ENCODE data around the gene NHLRC1. TPM values are rescaled to one million over a fixed set of nuclear protein-coding genes. Genes with fewer than 3 reads are reported as not detected.
"Not testable (repeated sequence)": the region's sequence is repeated elsewhere in the genome, so short reads cannot be mapped to it uniquely, and the experiment has no call there.

The NHLRC1 gene
- total and polyA plus RNA-seq, 4 donors: 2.4 to 3.5 (median 3.1) TPM

- peak within 1 kb of the TSS; percentile 84 for H3K27ac ChIP-seq (ENCODE audit: low read depth, low read length)
- H3K27me3 ChIP-seq (ENCODE audit: control insufficient read depth, insufficient read depth, low read length): no peaks in the 10 kb centered on the region
- H3K4me3 ChIP-seq (ENCODE audit: low read depth, low read length): peak within 1 kb of the TSS; percentile 96
- H3K4me1 ChIP-seq (ENCODE audit: control insufficient read depth, insufficient read depth, low read length): peaks cover 8% of the 10 kb centered on the region
- no peaks in the 10 kb centered on the region for H3K9me3 ChIP-seq (ENCODE audit: control insufficient read depth, insufficient read depth, low read length)
- H3K36me3 ChIP-seq (ENCODE audit: control insufficient read depth, insufficient read depth, low read length): peaks cover 2% of the 10 kb centered on the region
- WGBS (ENCODE audit: insufficient coverage): under 1% methylated on average over 71 of the region's 87 CpGs
- DNase-seq (ENCODE audit: low read depth in 4 of 6, low spot score in 6 of 6): peak; percentile 82 to 99 (median 94)
Observed at GRCh38 chr6:18155150-18155863, 32.8 kb upstream of the NHLRC1 start, which contains the start of gene KDM1B. TSS of gene KDM1B (plus strand) at chr6:18155422. CDS start at chr6:18159896, 4,474 bp downstream.

DNA sequence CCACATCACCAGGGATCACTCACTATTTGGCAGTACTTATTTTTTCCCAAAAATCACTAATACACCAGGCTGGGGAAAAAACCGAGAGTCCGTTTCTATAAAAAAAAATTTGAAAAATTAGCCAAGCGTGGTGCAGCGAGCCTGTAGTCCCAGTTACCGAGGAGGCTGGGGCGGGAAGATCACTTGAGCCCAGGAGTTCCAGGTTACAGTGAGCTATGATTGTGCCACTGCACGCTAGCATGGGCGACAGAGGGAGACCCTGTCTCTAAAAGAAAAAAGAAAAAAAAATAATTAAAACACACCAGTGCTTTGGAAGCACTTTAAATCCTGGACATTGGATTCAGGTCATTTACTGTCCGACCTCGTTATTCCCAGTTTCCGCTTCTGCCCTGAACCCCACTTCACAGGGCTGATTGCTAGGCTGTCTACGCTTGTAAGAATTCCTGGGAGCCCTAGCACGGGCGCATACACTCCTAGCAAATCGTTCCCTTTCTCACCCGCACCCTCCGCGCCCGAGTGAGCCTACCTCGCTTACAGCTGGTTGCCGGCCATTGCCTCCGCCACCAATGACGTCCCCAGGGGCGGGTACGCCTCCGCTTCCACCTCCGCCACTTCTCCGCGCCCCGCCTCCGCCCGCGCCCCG lies 32.2 kb upstream of the NHLRC1 start, which contains the start of gene TPMT:
Gene TPMT (minus strand): TSS at position 571 of the 643 bp plus-strand sequence. CDS start 5,950 bp downstream, outside the sequence.
- DNase-seq (ENCODE audit: low read depth in 4 of 6, low spot score in 6 of 6): peak in 1 of 6 donors; percentile 66
- Histone ChIP-seq H3K27ac (ENCODE audit: low read depth, low read length) (peak within 1 kb of the TSS; percentile 84), H3K27me3 (ENCODE audit: control insufficient read depth, insufficient read depth, low read length) (no peaks in the 10 kb centered on the region), H3K36me3 (ENCODE audit: control insufficient read depth, insufficient read depth, low read length) (no peaks in the 10 kb centered on the region), H3K4me1 (ENCODE audit: control insufficient read depth, insufficient read depth, low read length) (peaks cover 8% of the 10 kb centered on the region), H3K4me3 (ENCODE audit: low read depth, low read length) (peak within 1 kb of the TSS; percentile 96), H3K9me3 (ENCODE audit: control insufficient read depth, insufficient read depth, low read length) (no peaks in the 10 kb centered on the region)
- under 1% methylated on average over 32 of the region's 34 CpGs for WGBS (ENCODE audit: insufficient coverage)

GRCh38 chr6:18153311-18153703 lies 30.8 kb upstream of the NHLRC1 start:
- Histone ChIP-seq H3K36me3 (ENCODE audit: control insufficient read depth, insufficient read depth, low read length) (no peaks in the 10 kb centered on the region), H3K27ac (ENCODE audit: low read depth, low read length) (no peak overlapping the region), H3K4me1 (ENCODE audit: control insufficient read depth, insufficient read depth, low read length) (peaks cover 8% of the 10 kb centered on the region), H3K9me3 (ENCODE audit: control insufficient read depth, insufficient read depth, low read length) (no peaks in the 10 kb centered on the region), H3K4me3 (ENCODE audit: low read depth, low read length) (no peak overlapping the region), H3K27me3 (ENCODE audit: control insufficient read depth, insufficient read depth, low read length) (no peaks in the 10 kb centered on the region)
- no peak for DNase-seq (ENCODE audit: low read depth in 4 of 6, low spot score in 6 of 6)

- no peak for DNase-seq (ENCODE audit: low read depth in 4 of 6, low spot score in 6 of 6)
- H3K36me3 ChIP-seq (ENCODE audit: control insufficient read depth, insufficient read depth, low read length): no peaks in the 10 kb centered on the region
- no peaks in the 10 kb centered on the region for H3K9me3 ChIP-seq (ENCODE audit: control insufficient read depth, insufficient read depth, low read length)
- H3K4me3 ChIP-seq (ENCODE audit: low read depth, low read length): no peak overlapping the region
- no peaks in the 10 kb centered on the region for H3K27me3 ChIP-seq (ENCODE audit: control insufficient read depth, insufficient read depth, low read length)
- no CpG with 5 or more reads among the region's 3 CpGs for WGBS (ENCODE audit: insufficient coverage)
- no peak overlapping the region for H3K27ac ChIP-seq (ENCODE audit: low read depth, low read length)
- peaks cover 8% of the 10 kb centered on the region for H3K4me1 ChIP-seq (ENCODE audit: control insufficient read depth, insufficient read depth, low read length)
Observed at GRCh38 chr6:18151801-18152200, 29.3 kb upstream of the NHLRC1 start.

DNA sequence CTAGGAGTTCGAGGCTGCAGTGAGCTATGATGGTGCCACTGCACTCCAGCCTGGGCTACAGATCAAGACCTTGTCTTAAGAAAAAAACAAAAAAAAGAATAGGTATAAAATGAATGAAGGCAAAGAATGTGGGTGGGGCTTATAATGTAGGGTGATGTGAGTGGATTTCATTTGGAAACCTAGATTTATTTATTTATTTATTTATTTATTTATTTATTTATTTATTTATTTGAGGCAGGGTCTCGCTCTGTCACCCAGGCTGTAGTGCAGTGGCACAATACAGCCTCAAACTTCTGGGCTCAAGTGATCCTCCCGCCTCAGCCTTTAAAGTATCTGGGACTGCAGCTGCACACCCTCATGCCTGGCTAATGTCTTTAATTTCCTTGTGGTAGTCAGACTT lies 28.9 kb upstream of the NHLRC1 start:
- not testable (repeated sequence) for H3K9me3 ChIP-seq (ENCODE audit: control insufficient read depth, insufficient read depth, low read length); H3K27ac ChIP-seq (ENCODE audit: low read depth, low read length); H3K4me3 ChIP-seq (ENCODE audit: low read depth, low read length); H3K4me1 ChIP-seq (ENCODE audit: control insufficient read depth, insufficient read depth, low read length); H3K36me3 ChIP-seq (ENCODE audit: control insufficient read depth, insufficient read depth, low read length); H3K27me3 ChIP-seq (ENCODE audit: control insufficient read depth, insufficient read depth, low read length); DNase-seq (ENCODE audit: low read depth in 4 of 6, low spot score in 6 of 6)
- WGBS (ENCODE audit: insufficient coverage): 100% methylated on average over 2 of the region's 3 CpGs

- Histone ChIP-seq H3K4me3 (ENCODE audit: low read depth, low read length) (no peak overlapping the region), H3K4me1 (ENCODE audit: control insufficient read depth, insufficient read depth, low read length) (no peaks in the 10 kb centered on the region), H3K9me3 (ENCODE audit: control insufficient read depth, insufficient read depth, low read length) (no peaks in the 10 kb centered on the region), H3K27ac (ENCODE audit: low read depth, low read length) (no peak overlapping the region), H3K27me3 (ENCODE audit: control insufficient read depth, insufficient read depth, low read length) (no peaks in the 10 kb centered on the region), H3K36me3 (ENCODE audit: control insufficient read depth, insufficient read depth, low read length) (no peaks in the 10 kb centered on the region)
- no peak for DNase-seq (ENCODE audit: low read depth in 4 of 6, low spot score in 6 of 6)
- 83% methylated on average over 1 of the region's 5 CpGs for WGBS (ENCODE audit: insufficient coverage)
Observed at GRCh38 chr6:18148304-18149025, 26.0 kb upstream of the NHLRC1 start.

GRCh38 chr6:18147616-18148015 lies 25.1 kb upstream of the NHLRC1 start:
- no peak overlapping the region for H3K4me3 ChIP-seq (ENCODE audit: low read depth, low read length)
- H3K27ac ChIP-seq (ENCODE audit: low read depth, low read length): no peak overlapping the region
- no peak for DNase-seq (ENCODE audit: low read depth in 4 of 6, low spot score in 6 of 6)
- no peaks in the 10 kb centered on the region for H3K4me1 ChIP-seq (ENCODE audit: control insufficient read depth, insufficient read depth, low read length)
- no CpG with 5 or more reads among the region's 2 CpGs for WGBS (ENCODE audit: insufficient coverage)
- no peaks in the 10 kb centered on the region for H3K36me3 ChIP-seq (ENCODE audit: control insufficient read depth, insufficient read depth, low read length)
- no peaks in the 10 kb centered on the region for H3K9me3 ChIP-seq (ENCODE audit: control insufficient read depth, insufficient read depth, low read length)
- H3K27me3 ChIP-seq (ENCODE audit: control insufficient read depth, insufficient read depth, low read length): no peaks in the 10 kb centered on the region

DNA sequence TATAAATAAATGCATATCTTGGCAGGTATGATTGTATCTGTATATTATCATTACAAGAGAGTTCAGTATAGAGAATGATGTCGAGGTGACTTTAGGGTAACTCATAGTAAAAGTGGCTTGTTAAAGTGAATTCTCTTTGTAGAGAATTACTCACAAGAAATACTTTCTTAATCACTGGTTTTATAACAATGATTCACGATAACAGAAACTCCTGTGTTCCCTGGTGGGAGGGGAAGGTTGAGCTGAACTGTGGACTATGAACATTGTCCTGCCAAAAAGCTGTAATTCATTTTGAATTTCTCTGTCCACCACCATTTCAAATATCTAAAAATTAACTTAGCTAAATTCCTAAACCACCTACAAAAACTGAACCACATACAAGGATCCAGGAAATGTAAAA lies 24.7 kb upstream of the NHLRC1 start:
- H3K4me3 ChIP-seq (ENCODE audit: low read depth, low read length): no peak overlapping the region
- no peaks in the 10 kb centered on the region for H3K27me3 ChIP-seq (ENCODE audit: control insufficient read depth, insufficient read depth, low read length)
- no peak overlapping the region for H3K27ac ChIP-seq (ENCODE audit: low read depth, low read length)
- DNase-seq (ENCODE audit: low read depth in 4 of 6, low spot score in 6 of 6): no peak
- H3K36me3 ChIP-seq (ENCODE audit: control insufficient read depth, insufficient read depth, low read length): peaks cover 3% of the 10 kb centered on the region
- WGBS (ENCODE audit: insufficient coverage): no CpG with 5 or more reads among the region's 2 CpGs
- no peaks in the 10 kb centered on the region for H3K4me1 ChIP-seq (ENCODE audit: control insufficient read depth, insufficient read depth, low read length)
- no peaks in the 10 kb centered on the region for H3K9me3 ChIP-seq (ENCODE audit: control insufficient read depth, insufficient read depth, low read length)

- Histone ChIP-seq H3K36me3 (ENCODE audit: control insufficient read depth, insufficient read depth, low read length) (peaks cover 8% of the 10 kb centered on the region), H3K9me3 (ENCODE audit: control insufficient read depth, insufficient read depth, low read length) (no peaks in the 10 kb centered on the region), H3K27me3 (ENCODE audit: control insufficient read depth, insufficient read depth, low read length) (no peaks in the 10 kb centered on the region), H3K4me3 (ENCODE audit: low read depth, low read length) (no peak overlapping the region), H3K27ac (ENCODE audit: low read depth, low read length) (no peak overlapping the region), H3K4me1 (ENCODE audit: control insufficient read depth, insufficient read depth, low read length) (no peaks in the 10 kb centered on the region)
- DNase-seq (ENCODE audit: low read depth in 4 of 6, low spot score in 6 of 6): peak in 1 of 6 donors; percentile 5
- WGBS (ENCODE audit: insufficient coverage): 70% methylated on average over 3 of the region's 3 CpGs
Observed at GRCh38 chr6:18142591-18142861, 20.0 kb upstream of the NHLRC1 start.
